HG03095 (cell line): ENCODE measurements around the gene ANKDD1B.

ENCODE experiments used
- ATAC-seq: cut with Tn5 transposase; IDR thresholded peaks from one replicate; pipeline ENCODE4 v1.9.1; 2021; ENCODE audit warnings: moderate library complexity; ENCODE audit not compliant: unreplicated experiment

Gene ANKDD1B

DNA sequence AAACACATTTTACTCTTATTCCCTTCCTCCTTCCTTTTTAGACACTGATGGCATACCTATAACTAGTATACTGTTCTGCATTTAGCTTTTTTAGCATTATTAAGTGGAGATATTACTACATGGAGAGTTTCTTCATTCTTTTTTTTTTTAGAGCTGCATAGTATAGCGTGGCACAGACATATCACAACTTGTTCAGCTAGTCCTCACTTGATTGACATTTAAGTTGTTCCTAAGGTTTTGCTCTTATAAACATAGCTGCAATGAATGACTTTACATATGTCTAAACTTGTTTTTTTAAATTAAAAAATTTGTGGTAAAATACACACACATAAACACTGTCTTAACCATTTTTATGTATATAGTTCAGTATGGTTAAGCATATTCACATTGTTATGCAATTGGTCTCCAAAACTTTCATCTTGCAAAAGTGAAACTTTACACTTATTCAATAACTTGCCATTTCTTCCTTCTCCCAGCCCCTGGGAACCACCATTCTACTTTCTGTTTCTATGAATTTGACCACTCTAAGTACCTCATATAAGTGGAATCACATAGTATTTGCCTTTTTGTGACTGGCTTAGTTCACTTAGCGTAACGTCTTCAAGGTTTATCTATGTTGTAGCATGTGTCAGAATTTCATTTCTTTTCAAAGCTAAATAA is 48.7 kb downstream of the ANKDD1B start:
- no peak for ATAC-seq

DNA sequence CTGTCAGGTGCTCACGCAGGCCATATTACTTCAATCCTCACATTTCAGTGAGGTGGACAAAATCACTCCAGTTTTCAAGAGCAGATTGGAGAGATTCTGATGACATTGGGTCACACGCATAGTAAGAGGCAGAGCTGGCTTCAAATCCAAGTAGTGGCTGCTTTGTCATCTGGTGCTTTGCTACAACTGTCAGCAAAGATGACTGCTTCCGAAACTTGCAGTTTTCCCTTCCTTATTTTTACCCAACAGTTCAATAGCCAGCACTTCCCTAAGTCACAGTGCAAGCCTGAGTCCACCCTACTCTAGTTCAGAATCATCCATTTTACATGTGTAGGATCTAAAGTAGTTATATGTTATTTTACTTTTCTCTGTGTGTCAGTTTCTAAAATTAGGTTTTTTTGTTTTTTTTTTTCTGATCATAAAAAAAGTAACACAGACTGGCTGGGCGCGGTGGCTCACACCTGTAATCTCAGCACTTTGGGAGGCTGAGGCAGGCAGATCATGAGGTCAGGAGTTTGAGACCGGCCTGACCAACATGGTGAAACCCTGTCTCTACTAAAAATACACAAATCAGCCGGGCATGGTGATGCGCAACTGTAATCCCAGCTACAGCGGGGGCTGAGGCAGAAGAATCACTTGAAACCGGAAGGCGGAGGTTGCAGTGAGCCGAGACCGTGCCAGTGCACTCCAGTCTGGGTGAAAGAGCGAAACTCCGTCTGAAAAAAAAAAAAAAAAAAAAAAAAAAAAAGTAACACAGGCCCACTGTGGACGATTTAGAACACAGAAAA is 49.6 kb downstream of the ANKDD1B start:
- no peak for ATAC-seq

DNA sequence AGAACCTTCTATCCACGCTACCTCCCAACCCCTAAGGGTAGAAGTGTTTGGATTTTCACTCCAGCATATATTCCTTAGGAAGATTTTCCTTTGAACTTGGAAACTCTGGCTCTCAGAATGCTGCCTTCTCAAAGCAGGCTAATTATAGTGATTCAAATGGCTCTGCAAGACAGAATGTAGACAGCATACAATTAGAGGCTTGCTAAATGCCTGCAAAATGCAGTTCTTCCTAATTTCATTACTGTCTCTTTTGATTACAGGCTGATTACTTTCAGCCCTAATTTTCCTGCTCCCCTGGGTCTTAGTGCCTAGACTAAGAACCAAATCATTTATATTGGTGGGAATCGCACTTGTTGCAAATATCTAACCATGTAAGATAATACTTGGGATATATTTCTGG is 50.8 kb downstream of the ANKDD1B start:
- ATAC-seq: no peak

DNA sequence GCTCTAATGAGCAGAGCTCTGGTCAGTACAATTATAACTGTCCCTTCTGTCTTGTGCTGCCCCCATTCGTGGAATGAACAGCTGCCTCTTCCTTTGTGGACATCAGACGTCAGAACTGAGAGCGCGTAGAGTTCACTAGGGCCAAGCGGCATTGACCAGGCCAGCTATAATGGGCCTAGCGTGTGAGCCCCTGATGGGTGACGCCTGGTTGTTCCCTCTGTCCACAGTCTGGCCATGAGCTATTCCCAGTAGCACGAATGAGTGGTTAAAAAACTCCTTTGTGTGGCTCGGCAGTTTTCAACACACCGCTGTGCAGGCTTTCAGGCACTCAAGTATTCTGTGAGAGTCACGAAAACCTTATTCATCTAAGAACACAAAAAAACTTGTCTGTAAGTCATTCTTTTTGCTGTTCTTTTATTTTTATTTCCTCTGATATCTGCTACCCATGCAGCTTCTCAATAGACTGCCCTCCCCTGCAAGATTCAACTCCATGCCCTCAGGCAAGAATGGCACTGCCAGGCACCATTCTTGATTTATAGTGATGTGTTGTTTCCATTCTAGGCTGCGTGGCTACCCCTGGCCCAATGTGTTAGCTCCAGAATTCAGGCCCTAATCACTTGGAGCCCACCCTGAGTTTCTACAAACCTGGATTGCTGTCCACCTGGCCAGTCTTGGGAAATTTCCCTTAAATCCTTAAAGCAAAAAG is 52.5 kb downstream of the ANKDD1B start:
- no peak for ATAC-seq

DNA sequence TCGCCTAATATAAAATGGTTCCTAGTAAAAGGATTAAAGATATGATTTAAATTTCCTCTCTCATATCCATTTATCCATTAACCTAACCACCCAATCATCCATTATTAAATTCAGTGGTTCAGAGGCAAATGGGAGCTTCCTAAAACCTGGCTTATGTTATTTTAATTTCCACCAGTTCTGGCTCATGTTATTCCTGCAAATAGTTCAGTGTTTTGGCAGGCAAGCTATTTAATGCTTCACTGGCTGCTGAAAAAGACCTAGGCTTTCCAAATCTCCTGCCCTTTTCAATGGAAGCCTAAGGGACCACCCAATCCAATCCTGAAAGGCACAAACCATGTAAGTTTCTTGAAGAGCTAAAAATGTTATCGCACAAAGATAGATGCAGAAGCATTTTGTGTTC is 53.7 kb downstream of the ANKDD1B start:
- ATAC-seq: no peak

DNA sequence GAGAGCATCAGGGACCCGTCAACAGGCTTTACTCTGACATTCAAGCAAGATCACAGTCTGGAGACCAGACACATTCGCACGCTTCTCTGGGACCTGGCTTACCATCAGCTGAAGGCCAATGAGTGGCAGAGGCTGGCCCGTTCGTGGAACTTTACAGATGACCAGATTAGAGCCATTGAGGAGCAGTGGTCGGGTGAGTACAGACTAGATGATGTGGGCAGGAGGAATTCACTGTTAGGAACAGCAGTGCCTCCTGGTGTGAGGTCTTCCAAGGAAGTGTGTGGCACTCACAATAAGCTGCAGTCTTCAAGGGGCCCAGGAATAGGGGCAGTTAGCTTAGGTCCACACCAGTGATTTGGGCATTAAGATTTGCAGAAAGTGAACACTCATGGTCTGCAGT is 55.5 kb downstream of the ANKDD1B start:
- ATAC-seq: no peak

DNA sequence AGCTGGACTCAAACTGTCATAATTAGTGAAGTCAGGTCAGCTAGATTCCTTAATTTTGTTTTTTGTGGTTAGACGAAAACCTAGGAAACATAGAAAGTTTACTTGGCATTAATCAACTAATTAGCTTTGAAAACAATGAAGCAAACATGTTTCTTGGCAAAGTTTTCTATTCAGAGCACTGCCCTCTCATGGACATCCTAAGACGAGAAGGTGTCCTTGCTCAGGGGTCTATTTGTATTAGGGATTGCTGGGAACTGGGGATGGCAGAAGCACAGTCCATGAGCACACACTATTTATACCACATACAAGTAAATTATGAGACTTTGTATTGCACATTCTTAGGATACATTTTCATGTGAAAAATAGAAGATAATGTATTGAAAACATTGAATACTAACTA is 56.3 kb downstream of the ANKDD1B start:
- ATAC-seq: no peak

DNA sequence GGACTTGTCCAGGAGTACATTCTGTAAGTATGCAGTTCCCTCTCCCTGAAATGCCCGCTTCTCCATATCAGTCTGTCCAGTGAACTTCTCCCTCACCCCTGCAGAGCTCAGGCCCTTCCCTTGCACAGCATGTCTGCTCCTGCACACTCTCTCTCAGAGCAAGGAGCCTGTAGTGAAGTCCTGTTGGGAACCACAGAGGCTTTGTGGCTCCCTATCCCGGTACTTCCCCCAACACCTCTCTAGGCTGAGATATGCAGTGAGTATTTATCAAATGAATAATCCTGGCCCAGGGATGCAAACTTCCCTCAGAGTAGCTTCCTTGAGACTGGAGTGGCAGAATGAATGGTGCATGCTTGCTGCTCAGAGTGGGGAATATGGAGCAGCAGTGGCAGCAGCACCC is 57.2 kb downstream of the ANKDD1B start:
- ATAC-seq: peak; percentile 16

DNA sequence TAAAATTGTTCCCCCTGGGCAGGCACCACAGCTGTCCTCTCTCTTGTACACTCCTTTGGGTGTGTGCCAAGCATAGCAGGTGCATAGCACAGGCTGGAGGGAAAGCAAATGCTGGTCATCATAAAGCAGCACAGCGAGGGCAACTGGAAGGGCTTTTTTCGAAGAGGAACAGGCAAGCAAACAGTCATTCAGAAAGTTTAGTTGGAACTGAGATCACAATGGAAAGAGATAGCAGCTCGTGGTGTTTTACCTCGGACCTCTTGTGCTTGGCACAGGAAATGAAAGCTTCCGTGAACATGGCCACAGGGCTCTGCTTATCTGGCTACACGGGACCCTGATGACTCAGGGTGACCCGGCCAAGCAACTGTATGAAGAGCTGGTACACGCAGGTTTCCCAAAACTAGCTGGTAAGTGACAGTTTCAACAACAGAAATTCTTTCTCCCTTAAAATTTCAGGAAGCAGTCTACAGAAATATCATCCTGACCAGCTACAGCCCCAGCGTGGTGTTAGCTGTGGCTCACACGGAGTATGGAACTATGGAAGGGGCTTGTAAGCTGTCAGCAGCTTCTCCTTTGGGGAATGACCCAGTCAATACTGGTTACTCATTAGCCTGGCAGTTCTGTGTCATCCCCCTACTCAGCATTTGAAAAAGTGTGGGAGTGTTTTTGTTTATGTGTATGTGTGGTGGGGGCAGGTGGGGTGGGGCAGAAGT is 57.9 kb downstream of the ANKDD1B start:
- peak; percentile 91 for ATAC-seq

DNA sequence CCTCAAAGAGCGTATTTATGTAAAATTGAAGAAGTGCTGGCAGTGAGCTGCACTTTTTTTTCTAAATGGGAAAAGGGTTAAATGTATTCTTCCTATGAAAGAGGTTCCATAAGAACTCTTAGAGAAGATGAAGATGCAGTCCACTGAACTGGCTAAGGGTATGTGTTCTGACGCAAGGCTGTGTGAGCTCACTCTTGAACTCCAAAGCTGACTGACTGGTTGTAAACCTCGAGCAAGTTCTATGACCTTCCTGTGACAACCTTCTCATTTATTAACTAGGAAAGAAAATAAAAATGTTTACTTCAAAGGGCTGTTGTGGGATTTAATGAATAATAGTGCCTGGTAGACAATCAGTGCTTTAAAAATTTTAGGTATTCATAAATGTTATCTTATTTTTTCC is 59.3 kb downstream of the ANKDD1B start:
- ATAC-seq: no peak

DNA sequence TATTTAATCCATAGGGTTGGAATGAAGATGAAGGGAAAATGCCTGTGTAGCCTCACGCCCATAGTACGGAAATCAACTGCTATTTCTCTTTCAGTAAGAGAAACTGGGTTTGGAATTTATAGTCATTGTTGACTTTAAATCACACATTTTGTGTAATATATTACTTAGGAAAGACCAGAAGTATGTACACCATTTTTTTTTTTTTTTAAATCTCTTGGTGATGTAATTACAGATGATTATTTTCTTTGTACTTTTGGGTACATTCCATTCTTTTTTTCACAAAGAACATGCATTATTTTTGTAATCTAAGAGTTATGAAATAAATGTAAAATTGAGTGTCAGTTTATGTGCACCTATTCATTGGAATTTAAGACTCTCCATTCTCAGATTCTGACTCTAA is 60.3 kb downstream of the ANKDD1B start:
- no peak for ATAC-seq

DNA sequence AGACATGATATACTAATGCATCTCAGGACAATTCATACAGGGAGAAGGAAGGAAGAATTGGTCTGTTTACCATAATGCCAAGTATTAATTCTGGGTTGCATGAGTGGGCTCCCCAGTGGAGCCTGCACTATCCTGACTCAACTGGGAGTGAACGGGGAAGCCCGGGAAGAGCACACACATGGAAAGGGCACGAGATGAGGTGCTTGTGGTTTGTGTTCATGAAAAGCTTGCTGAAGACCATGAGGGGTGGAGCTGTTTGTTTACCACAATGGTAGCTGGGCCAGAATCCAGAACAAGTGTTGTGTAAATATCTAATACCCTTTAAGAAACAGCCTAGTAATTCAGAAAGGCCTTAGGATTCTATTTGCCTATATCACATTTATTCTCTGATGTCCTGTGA is 61.4 kb downstream of the ANKDD1B start:
- ATAC-seq: no peak

DNA sequence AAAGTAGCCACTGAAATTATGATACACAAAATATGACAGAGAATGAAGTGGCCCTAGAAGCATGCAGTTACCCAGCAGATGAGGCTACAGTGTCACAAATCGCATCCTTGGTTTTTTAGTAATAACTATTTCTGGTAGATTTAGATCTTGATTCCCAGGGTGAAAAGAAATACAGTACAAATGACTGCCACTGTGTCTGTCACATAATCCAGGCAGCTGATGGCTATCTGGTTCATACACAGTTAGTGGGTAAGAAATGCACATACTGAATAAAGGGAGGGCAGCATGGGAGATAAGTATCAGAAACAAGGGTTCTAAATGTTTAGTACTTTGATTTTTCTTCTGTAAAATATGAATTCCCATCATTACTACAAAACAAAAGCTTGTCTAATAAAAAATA is 64.5 kb downstream of the ANKDD1B start:
- ATAC-seq: no peak

DNA sequence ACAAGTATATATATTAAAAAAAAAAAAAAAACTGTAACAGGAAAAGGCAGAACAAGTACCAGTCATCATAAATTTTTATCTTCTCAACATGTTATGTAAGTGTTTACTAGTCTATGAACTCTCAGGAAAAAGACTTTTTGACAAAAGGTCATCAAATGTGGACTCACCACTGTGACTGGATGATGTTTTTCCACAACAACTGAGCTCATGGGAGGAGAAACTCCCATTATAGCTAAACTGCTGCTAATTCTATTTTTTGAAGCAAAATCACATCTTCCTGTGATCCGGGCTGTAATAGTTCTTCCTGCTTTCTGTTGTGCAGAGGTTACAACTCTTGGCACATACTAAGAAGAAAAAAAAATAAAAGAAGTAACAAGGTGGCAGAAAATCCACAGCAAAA is 66.4 kb downstream of the ANKDD1B start:
- no peak for ATAC-seq

DNA sequence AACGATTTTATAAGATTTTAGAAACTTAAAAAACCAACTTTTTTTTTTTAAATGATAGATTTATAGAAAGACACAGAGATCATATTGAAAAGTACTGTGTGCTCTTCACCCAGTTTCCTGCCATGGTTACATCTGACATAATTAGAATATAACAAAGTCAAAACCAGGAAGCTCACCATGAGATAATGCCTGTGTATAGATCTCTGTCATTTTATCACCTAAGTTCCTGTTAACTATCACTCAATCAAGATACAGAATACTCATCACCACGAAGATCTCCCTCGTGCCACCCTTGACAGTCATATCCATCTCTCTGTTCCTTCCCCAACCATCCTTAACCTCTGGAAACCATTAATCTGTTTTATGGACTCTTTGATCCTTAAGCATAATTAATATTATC is 66.9 kb downstream of the ANKDD1B start:
- no peak for ATAC-seq

DNA sequence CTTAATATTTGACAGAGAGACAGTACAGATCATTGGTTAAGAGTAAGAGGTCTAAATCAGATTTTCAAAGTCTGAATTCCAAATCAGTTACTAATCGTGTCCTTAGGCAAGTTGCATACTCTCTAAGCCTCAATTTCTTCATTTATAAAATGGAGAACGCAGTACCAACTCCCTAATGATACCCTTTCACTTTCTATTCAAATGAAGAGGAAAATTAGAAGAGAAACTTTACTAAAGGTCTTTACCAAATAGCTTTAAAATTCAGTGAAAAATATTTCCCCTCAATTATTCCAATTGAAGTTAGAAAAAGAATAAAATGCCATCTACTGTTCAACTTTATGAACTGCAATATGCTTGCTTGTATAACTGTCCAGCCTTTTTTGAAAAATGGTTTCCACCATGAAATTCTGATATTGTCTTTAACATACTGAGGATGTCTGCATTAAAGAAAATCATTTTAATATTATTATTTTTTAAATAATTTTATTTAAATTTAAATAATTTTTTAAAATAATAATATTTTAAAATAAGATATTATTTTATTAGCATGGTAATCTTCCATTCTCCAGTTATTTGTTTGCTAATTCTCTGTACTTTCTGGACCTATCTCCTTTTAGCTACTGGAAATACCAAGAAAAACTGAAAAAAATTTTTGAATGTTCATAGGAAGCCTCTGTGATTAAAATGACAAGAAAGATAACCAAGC is 70.0 kb downstream of the ANKDD1B start:
- ATAC-seq: no peak

DNA sequence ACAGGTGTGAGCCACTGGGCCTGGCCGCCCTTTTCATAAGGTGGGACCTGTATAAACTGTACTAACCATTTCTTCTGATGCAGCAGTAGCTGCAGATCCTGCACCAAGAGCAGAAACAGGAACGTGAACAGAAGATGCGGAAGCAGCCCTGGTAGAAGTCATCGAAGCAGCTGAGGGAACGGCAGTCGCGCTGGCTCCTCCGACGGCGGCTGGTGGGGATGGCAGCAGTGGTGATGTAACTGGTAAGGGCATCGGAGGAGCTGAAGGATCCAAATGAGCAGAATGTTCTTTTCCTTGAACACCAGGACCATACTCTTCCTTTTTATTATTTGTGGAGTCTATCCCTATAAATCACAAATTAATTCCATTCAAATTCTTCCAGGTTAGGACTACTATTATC is 73.9 kb downstream of the ANKDD1B start:
- no peak for ATAC-seq

DNA sequence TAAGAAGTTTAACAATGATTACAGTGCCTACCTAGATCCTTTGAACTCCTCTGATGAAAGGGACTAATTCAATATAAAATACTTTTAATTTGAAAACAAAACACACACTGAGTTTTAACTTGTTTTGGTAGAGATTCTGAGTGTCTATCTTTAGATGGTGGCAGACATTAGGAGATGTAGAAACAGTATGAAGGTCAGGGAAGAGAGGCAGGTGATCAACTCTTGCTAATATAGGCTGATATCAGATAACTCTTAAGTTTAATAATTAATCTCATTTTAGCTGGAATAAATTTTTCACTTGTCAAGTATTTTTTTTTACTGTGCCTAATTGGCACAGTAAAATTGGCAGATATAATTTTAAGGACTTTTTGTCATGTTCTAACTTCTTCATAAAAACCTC is 75.2 kb downstream of the ANKDD1B start:
- ATAC-seq: no peak

DNA sequence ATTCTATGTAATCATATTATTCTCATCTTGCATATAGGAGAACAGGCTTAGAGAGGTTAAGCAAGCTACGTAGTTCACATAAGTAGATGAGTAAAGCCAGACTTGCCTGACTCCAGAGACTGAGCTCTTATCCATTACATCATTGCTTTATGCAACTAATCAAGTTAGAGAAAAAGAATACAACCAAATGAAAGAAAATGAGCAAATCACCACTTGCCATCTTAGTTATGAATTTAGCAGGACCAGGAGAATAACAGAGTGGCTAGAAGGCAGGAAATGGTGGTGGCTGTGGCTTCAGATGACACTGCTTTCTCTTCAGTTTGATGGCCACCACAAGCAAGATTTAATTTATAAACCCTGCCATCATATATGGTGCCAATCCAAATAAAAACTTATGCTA is 79.4 kb downstream of the ANKDD1B start:
- no peak for ATAC-seq

DNA sequence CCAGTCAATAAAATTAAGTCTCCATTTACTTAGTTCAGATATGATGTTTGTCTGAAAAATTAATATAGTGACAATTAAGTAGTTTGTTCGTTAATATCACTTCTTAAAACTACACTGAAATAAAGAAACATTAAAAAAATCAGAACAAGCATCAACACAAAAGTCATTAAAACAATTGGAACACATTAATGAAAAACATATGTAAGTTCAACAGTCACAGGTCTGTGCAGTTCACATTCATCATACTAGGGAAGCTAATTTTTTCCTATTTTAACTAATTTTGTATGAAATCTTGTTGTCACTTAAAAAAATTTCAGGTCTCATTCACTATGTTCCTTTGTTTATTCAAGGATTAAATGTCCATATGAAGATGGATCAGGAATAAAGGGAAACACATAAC is 83.5 kb downstream of the ANKDD1B start:
- ATAC-seq: no peak
